Fibroblast of skin of scalp (primary cell): ENCODE data around the gene C12orf50. TPM values are rescaled to one million over a fixed set of nuclear protein-coding genes. Genes with fewer than 3 reads are reported as not detected.
"Not testable (repeated sequence)": the region's sequence is repeated elsewhere in the genome, so short reads cannot be mapped to it uniquely, and the experiment has no call there.

Experiments
- DNase-seq: peaks from one replicate; pipeline ENCODE4 v3.0.0-alpha.2; 2013
- polyA plus RNA-seq, 2 experiments: library from polyadenylated mRNA; unstranded; fragments of 120-200 nt; gene quantifications; one replicate each; pipeline ENCODE4 v1.2.1, GENCODE V29; 2013; ENCODE audit not compliant: insufficient read length in 2 of 2

Gene C12orf50
- polyA plus RNA-seq (2013, experiment 1 of 2; ENCODE audit: insufficient read length) = 0.08 TPM
- 0.10 TPM for polyA plus RNA-seq (2013, experiment 2 of 2; ENCODE audit: insufficient read length)

GRCh38 chr12:88029093-88029665 lies at the start of gene C12orf50:
C12orf50 (minus strand) TSS chr12:88029401; CDS start chr12:88026962, 2,439 bp downstream.
- DNase-seq = no peak

GRCh38 chr12:88067301-88067700 lies 38.1 kb upstream of the C12orf50 start:
- DNase-seq = no peak

- DNase-seq = no peak
These were observed 34.2 kb upstream of the C12orf50 start for GRCh38 chr12:88063375-88063774.

GRCh38 chr12:88062474-88062873 lies 33.3 kb upstream of the C12orf50 start:
- DNase-seq = no peak

GRCh38 chr12:88058719-88059077 lies 29.5 kb upstream of the C12orf50 start:
- no peak for DNase-seq

GRCh38 chr12:88057994-88058718 lies 29.0 kb upstream of the C12orf50 start:
- peak; percentile 20 for DNase-seq

- DNase-seq = no peak
These were observed 27.4 kb upstream of the C12orf50 start for GRCh38 chr12:88056571-88056970.

GRCh38 chr12:88052686-88053085 lies 23.5 kb upstream of the C12orf50 start:
- DNase-seq = peak; percentile 42

GRCh38 chr12:88044035-88044434 lies 14.8 kb upstream of the C12orf50 start:
- DNase-seq = no peak

GRCh38 chr12:88037770-88038169 lies 8.6 kb upstream of the C12orf50 start:
- DNase-seq = no peak

GRCh38 chr12:88036353-88036965 lies 7.3 kb upstream of the C12orf50 start:
- DNase-seq = peak; percentile 57

GRCh38 chr12:88035907-88036289 lies 6.7 kb upstream of the C12orf50 start:
- DNase-seq = no peak

- peak; percentile 85 for DNase-seq
These were observed 6.2 kb upstream of the C12orf50 start for GRCh38 chr12:88035271-88035906.

GRCh38 chr12:88031161-88031560 lies 2.0 kb upstream of the C12orf50 start:
- DNase-seq = not testable (repeated sequence)

GRCh38 chr12:88026196-88026595 lies 3.0 kb downstream of the C12orf50 start:
- DNase-seq = no peak

GRCh38 chr12:88017964-88018363 lies 11.2 kb downstream of the C12orf50 start:
- DNase-seq = no peak

GRCh38 chr12:88015825-88016224 lies 13.4 kb downstream of the C12orf50 start:
- no peak for DNase-seq

GRCh38 chr12:88011755-88012154 lies 17.4 kb downstream of the C12orf50 start:
- DNase-seq = no peak

GRCh38 chr12:88006351-88006750 lies 22.9 kb downstream of the C12orf50 start:
- no peak for DNase-seq

GRCh38 chr12:88001327-88001726 lies 27.9 kb downstream of the C12orf50 start:
- DNase-seq = no peak

- DNase-seq = peak; percentile 76
These were observed 33.5 kb downstream of the C12orf50 start for GRCh38 chr12:87995581-87996178.

GRCh38 chr12:87991483-87991882 lies 37.7 kb downstream of the C12orf50 start:
- DNase-seq = no peak

GRCh38 chr12:87988534-87988933 lies 40.7 kb downstream of the C12orf50 start:
- DNase-seq = no peak
